ENCODE results near the gene ASAP2.

ASAP2 gene

DNA sequence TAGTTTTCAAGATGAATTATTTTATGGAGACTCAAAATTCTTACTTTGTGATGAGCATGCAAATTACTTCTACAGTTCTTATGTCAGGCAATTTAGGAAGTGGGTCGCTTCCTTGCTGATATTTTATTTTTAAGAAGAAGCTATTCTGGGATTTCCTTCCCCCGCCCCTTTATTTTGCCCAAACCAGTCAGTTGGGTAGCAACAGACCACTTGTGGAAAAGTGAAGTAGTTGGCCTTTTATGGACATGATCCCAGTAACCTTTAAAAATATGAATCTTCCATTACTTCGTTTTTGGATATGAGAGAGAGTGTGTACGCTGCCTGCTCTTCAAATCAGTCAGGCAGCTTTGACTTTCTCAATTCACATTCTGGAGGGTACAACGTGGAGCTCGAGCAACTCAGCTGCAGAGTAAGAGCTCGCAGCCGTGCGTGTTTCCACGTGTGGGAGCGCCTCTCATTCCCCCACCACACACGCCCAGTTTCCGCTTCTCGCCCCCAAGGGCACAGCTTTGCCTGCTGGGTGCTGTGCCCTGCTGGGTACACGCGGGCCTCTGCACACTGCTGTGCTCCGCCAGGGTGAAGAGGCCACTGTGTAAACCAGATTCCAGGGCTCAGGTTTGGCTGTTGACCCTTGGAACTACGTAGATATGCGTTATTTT, 124.1 kb downstream of the ASAP2 start:
- DNase-seq (ENCODE audit: low read depth) = no peak
- no peak overlapping the region for H3K4me3 ChIP-seq (ENCODE audit: low read length)
- TF ChIP-seq, protein P1, sequence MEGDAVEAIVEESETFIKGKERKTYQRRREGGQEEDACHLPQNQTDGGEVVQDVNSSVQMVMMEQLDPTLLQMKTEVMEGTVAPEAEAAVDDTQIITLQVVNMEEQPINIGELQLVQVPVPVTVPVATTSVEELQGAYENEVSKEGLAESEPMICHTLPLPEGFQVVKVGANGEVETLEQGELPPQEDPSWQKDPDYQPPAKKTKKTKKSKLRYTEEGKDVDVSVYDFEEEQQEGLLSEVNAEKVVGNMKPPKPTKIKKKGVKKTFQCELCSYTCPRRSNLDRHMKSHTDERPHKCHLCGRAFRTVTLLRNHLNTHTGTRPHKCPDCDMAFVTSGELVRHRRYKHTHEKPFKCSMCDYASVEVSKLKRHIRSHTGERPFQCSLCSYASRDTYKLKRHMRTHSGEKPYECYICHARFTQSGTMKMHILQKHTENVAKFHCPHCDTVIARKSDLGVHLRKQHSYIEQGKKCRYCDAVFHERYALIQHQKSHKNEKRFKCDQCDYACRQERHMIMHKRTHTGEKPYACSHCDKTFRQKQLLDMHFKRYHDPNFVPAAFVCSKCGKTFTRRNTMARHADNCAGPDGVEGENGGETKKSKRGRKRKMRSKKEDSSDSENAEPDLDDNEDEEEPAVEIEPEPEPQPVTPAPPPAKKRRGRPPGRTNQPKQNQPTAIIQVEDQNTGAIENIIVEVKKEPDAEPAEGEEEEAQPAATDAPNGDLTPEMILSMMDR (conservative IDR thresholded peaks at IDR 0.05; ENCODE audit: low read length) = no peak

DNA sequence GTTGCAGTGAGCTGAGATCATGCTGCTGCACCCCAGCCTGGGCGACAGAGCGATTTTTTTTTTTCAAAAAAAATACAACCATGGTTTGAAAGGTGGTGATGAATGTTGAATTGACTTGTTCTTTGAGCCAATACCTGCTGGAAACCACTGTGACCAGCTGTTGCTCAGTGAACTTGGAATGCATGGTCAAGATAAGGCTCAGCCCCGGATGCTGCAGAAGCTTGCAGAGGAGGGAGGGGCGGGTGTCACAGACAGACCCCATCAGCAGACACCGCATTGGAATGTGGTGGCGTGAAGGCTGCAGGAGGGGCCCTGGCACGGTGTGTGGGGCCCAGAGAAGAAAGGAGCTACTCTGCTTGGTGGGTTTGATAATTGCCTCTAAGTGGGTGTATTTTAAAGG, 125.1 kb downstream of the ASAP2 start:
- DNase-seq (ENCODE audit: low read depth) = no peak
- no peak overlapping the region for H3K4me3 ChIP-seq (ENCODE audit: low read length)
- TF ChIP-seq, protein P1 (conservative IDR thresholded peaks at IDR 0.05; ENCODE audit: low read length) = no peak

DNA sequence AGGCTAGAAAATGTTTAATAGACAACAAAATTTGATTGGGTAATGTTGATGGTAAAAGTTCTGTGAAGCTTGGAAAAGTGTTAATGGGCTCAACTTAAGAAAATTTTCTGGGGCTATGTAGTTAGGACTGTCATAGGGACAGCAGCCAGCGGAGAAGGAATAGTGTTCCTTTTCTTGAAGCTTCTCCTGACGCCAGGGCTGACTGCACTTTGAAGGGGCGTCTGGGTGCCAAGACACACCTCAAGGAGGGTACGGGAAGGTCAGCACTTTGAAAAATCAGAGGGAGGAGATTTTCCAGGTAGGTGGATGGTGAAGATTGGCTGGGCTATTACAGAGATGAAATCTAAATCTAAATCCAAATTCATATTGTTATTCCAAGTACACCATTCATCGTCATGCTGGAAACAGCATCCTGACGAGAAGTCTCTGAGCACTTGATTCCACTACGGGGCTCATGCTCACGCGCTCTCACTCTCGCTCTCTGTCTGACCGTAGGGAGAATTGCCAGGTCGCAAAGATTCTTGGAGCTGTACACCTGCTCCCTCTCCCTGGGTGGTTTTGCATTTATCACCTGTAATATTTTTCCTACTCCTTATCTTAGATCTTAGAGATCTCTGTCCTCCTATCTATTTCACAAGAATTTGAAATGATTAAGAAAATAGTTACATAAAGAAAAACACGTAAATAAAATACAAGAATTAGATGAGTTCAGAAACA, 125.7 kb downstream of the ASAP2 start:
- TF ChIP-seq, protein P1 (conservative IDR thresholded peaks at IDR 0.05; ENCODE audit: low read length) = no peak
- H3K4me3 ChIP-seq (ENCODE audit: low read length) = no peak overlapping the region
- no peak for DNase-seq (ENCODE audit: low read depth)

DNA sequence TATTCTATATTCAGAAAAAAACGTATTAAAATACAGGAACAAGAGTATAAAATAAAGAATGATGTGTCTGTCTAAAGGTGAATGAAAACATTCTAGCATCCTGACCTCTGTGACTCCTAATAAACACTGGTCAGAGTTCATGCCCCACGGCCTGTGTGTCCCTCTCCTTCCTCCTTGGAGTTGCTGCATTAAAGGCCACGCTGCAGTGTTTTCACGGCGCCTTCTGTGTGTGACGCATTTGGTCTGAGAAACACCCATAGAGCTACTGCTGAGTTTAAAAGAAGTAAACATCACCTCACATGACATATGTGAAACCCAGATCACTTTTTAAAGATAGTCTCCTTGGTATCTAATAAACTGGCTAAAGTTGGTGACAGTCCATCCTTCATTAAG, 126.2 kb downstream of the ASAP2 start:
- DNase-seq (ENCODE audit: low read depth) = no peak
- TF ChIP-seq, protein P1 (conservative IDR thresholded peaks at IDR 0.05; ENCODE audit: low read length) = no peak
- H3K4me3 ChIP-seq (ENCODE audit: low read length) = no peak overlapping the region

- no peak overlapping the region for H3K4me3 ChIP-seq (ENCODE audit: low read length)
- TF ChIP-seq, protein P1 (conservative IDR thresholded peaks at IDR 0.05; ENCODE audit: low read length) = peak; percentile 93
- DNase-seq (ENCODE audit: low read depth) = peak; percentile 82
Observed at GRCh38 chr2:9333591-9334171, 127.1 kb downstream of the ASAP2 start.

DNA sequence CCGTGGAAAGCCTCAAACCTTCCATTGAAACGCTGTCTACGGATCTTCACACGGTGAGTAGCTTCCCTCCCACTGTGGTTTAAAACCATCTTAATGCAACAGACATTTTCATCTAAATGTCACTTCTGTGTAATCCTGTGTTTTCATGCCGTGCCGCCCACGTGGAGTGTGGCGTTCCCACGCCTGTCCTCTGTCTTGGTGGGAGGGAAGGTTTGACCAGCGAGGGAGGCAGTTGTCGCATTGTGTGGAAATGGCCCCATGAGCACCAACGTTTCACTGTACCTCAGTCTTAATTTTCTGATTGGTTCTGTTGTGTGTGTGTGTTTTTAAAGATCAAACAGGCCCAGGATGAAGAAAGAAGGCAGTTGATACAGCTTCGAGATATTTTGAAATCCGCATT, 128.1 kb downstream of the ASAP2 start:
- DNase-seq (ENCODE audit: low read depth) = no peak
- H3K4me3 ChIP-seq (ENCODE audit: low read length) = no peak overlapping the region
- TF ChIP-seq, protein P1 (conservative IDR thresholded peaks at IDR 0.05; ENCODE audit: low read length) = no peak

Measured in AG10803 (cell line).